Type B pancreatic cell (in vitro differentiated cells): Measurements from ENCODE around the gene UAP1. TPM values are rescaled to one million over a fixed set of nuclear protein-coding genes. Genes with fewer than 3 reads are reported as not detected.

Source experiments
- DNase-seq: peaks from one replicate; pipeline ENCODE4 v3.0.0; 2021; ENCODE audit warnings: mixed read lengths; ENCODE audit not compliant: unreplicated experiment; ENCODE audit errors: extremely low spot score
- H3K27ac Mint-ChIP-seq: 2 replicates; pipeline ENCODE4 v1.8.0; 2021; ENCODE audit warnings: mild to moderate bottlenecking, mixed read lengths
- H3K27me3 Mint-ChIP-seq: 2 replicates; pipeline ENCODE4 v1.8.0; 2021; ENCODE audit warnings: mixed read lengths
- H3K36me3 Mint-ChIP-seq: 2 replicates; pipeline ENCODE4 v1.8.0; 2021; ENCODE audit warnings: mixed read lengths
- H3K4me1 Mint-ChIP-seq: one replicate; pipeline ENCODE4 v1.8.0; 2021; ENCODE audit warnings: mixed read lengths; ENCODE audit not compliant: unreplicated experiment
- H3K4me3 Mint-ChIP-seq: 2 replicates; pipeline ENCODE4 v1.8.0; 2021; ENCODE audit warnings: mild to moderate bottlenecking, mixed read lengths
- H3K9me3 Mint-ChIP-seq: 2 replicates; pipeline ENCODE4 v1.8.0; 2021; ENCODE audit warnings: mixed read lengths
- total RNA-seq: library from RNA; stranded (reverse); gene quantifications from 2 replicates; pipeline ENCODE4 v1.2.1, GENCODE V29; 2021; ENCODE audit warnings: low replicate concordance
- TF ChIP-seq, protein P1 (sequence below): fragments of 200-600 bp; sonication (generic); conservative IDR thresholded peaks from 2 replicates; pipeline ENCODE4 v1.5.0; 2021; ENCODE audit warnings: antibody characterized with exemption, mild to moderate bottlenecking

The UAP1 gene
- total RNA-seq, 1 donor from 2014 or later = 31.6 TPM

DNA sequence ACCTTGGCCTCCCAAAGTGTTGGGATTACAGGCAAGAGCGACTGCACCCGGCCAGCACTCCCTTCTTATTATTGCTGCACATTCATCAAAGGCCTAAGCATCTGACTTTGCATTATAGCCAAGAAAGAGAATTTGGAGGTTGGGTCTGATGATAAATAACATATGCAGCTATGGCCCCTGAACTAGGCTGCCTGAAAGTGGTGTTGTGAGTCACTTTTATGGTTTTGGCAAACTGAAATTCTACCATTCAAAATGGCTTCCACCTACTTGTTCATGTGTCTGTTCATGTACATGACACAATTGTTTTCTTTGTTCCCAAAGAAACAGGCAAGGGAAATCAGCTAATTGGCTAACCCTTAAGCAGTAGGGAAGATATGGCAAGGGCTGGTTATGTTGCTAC lies 25.0 kb upstream of the UAP1 start:
- no peak overlapping the region for H3K27ac Mint-ChIP-seq
- H3K4me3 Mint-ChIP-seq = no peak overlapping the region
- H3K27me3 Mint-ChIP-seq = no peaks in the 10 kb centered on the region
- DNase-seq = no peak
- H3K36me3 Mint-ChIP-seq = no peaks in the 10 kb centered on the region
- H3K4me1 Mint-ChIP-seq = no peaks in the 10 kb centered on the region
- TF ChIP-seq, protein P1, sequence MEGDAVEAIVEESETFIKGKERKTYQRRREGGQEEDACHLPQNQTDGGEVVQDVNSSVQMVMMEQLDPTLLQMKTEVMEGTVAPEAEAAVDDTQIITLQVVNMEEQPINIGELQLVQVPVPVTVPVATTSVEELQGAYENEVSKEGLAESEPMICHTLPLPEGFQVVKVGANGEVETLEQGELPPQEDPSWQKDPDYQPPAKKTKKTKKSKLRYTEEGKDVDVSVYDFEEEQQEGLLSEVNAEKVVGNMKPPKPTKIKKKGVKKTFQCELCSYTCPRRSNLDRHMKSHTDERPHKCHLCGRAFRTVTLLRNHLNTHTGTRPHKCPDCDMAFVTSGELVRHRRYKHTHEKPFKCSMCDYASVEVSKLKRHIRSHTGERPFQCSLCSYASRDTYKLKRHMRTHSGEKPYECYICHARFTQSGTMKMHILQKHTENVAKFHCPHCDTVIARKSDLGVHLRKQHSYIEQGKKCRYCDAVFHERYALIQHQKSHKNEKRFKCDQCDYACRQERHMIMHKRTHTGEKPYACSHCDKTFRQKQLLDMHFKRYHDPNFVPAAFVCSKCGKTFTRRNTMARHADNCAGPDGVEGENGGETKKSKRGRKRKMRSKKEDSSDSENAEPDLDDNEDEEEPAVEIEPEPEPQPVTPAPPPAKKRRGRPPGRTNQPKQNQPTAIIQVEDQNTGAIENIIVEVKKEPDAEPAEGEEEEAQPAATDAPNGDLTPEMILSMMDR = no peak
- peaks cover 5% of the 10 kb centered on the region for H3K9me3 Mint-ChIP-seq

DNA sequence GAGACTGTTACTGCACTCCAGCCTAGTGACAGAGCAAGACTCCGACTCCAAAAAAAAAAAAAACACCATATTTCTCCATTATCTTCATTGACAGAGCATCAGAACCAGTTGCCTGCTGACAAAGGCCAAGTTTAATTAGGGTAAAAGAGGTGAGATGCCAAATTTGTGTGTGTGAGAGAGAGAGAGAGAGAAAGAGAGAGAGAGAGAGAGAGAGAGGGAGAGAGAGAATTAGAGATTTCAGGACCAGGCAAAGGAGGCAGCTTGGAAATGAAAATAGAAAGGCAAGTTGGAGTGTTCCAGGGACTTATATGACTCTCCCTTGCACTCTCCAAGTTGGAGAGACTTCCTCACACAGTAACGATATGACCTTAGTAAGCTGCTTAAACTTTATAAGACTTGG lies 24.3 kb upstream of the UAP1 start:
- no peak overlapping the region for H3K27ac Mint-ChIP-seq
- H3K4me3 Mint-ChIP-seq = no peak overlapping the region
- H3K4me1 Mint-ChIP-seq = no peaks in the 10 kb centered on the region
- no peaks in the 10 kb centered on the region for H3K27me3 Mint-ChIP-seq
- DNase-seq = no peak
- TF ChIP-seq, protein P1 = no peak
- peaks cover 5% of the 10 kb centered on the region for H3K9me3 Mint-ChIP-seq
- no peaks in the 10 kb centered on the region for H3K36me3 Mint-ChIP-seq

DNA sequence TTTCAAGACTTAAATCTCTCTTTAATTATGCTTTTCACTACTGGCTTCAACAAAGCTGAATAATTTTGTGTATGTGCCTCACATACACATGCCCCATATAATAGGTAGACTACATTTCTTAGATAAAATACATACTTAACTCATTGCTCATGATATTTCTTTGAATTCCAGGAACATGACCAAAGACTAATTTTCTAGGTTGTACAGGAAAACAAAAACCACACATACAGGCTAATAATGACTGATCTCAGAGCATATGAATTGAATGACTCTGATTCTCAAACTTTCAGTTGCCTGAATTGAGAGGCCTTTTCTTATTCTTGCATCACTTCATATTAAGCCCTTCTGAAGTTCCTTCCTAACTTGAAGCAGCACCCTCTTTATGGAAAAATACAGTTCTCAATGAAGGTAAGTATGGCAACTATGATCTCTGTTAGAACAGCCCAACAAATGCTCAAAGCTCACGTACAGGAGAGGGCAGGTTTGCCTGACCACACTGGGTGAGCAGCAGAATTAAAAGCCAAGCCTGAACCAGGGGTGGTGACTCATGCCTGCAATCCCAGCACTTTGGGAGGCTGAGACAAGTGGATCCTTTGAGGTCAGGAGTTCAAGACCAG lies 22.6 kb upstream of the UAP1 start:
- H3K9me3 Mint-ChIP-seq = peaks cover 10% of the 10 kb centered on the region
- peaks cover 3% of the 10 kb centered on the region for H3K36me3 Mint-ChIP-seq
- no peak overlapping the region for H3K27ac Mint-ChIP-seq

DNA sequence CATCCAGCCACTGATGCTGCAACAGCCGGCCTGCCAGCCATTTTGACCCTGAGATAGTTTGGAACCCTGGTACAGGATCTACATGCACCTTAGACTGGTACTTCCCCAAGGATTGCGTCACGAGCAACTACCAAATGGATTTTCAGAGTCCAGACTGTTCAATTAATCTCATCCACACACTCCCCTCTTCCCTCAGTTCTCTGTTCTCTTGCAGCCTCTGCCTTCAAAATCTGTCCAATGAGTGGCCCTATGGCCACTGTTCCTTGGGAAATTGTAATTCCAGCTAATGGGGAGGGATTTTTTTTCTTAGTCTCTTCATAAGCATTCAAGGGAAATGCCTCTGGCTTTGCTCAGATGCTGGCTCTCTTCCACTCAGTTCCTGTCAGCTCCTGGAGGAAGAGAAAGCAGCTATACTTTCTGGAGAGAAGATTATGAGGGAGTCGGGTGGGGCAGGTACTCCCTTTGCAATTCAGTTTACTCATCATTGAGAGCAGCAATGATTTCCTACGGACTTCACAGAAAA lies 19.8 kb upstream of the UAP1 start:
- H3K4me1 Mint-ChIP-seq = no peaks in the 10 kb centered on the region
- no peak overlapping the region for H3K4me3 Mint-ChIP-seq
- H3K27me3 Mint-ChIP-seq = no peaks in the 10 kb centered on the region
- peaks cover 10% of the 10 kb centered on the region for H3K9me3 Mint-ChIP-seq
- H3K36me3 Mint-ChIP-seq = peaks cover 3% of the 10 kb centered on the region
- TF ChIP-seq, protein P1 = no peak
- no peak for DNase-seq
- no peak overlapping the region for H3K27ac Mint-ChIP-seq

More for the DNA sequence above, 22.6 kb upstream of the UAP1 start:
- TF ChIP-seq, protein P1 = no peak
- no peak for DNase-seq
- no peak overlapping the region for H3K4me3 Mint-ChIP-seq
- no peaks in the 10 kb centered on the region for H3K4me1 Mint-ChIP-seq
- no peaks in the 10 kb centered on the region for H3K27me3 Mint-ChIP-seq

DNA sequence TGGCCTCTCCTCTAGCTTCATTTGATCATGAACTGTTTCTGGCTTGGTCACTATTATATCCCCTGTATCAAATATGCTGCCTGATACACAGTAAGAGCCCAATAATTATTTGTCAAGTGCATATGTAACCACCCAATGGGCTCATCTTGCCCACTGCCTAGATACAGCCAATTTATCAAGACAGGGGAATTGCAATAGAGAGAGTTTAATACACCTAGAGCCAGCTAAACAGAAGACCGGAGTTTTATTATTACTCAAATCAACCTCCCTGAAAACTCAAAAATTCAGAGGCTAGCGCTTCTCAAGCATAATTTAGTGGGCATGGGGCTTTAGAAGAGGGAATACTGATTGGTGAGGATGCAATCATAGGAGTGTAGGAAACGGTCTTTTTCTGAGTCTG lies 18.3 kb upstream of the UAP1 start:
- Mint-ChIP-seq H3K9me3 (peaks cover 10% of the 10 kb centered on the region), H3K27ac (no peak overlapping the region), H3K4me1 (no peaks in the 10 kb centered on the region), H3K4me3 (no peak overlapping the region), H3K27me3 (no peaks in the 10 kb centered on the region), H3K36me3 (peaks cover 3% of the 10 kb centered on the region)
- TF ChIP-seq, protein P1 = no peak
- no peak for DNase-seq
